Measurements from ENCODE around the gene KRTCAP2. TPM values are rescaled to one million over a fixed set of nuclear protein-coding genes. Genes with fewer than 3 reads are reported as not detected.
A peak's percentile ranks its signal among the peaks of the same experiment; 100 is the strongest.

Gene KRTCAP2
- total and polyA plus RNA-seq, 10 of the 15 experiments (the other 5 are each of a cell fraction or from before 2014, with no cell fraction given): 61.3 to 238 (median 141) TPM

GRCh38 chr1:155127967-155128754 lies 44.9 kb downstream of the KRTCAP2 start:
- in situ Hi-C loops (cut with MboI): no loop called here
- RAD21 ChIA-PET (ENCODE audit: unreplicated experiment): interaction anchor here (0.9 to 1.1 kb wide), 3 partner anchors 41 to 45 kb away, joined by 3 to 5 read pairs (median 4); partner anchors contain the start of gene KRTCAP2
- BruUV-seq (replicated peaks): no TSS peak

More at GRCh38 chr1:155127967-155128754, 44.9 kb downstream of the KRTCAP2 start:
- no peaks in the 10 kb centered on the region for H3K36me3 ChIP-seq (ENCODE audit: control insufficient read depth in 2 of 2, insufficient read depth in 2 of 2, low read length in 1 of 2)
- FAIRE-seq (no peak), ATAC-seq (peak; percentile 8), DNase-seq (ENCODE audit: low read depth, low spot score) (no peak)
- no peak overlapping the region for H3K27ac ChIP-seq (ENCODE audit: control insufficient read depth, insufficient read depth)
- H3K27me3 ChIP-seq (replicated peaks in 1 of 2; ENCODE audit: control insufficient read depth in 2 of 2, insufficient read depth in 2 of 2, low read length in 1 of 2): peaks cover 14 to 24% of the 10 kb centered on the region in 2 experiments
- H3K4me2 ChIP-seq (ENCODE audit: control insufficient read depth, insufficient read depth): peak overlapping the region; percentile 75
- peaks cover 14% of the 10 kb centered on the region for H3K4me1 ChIP-seq (ENCODE audit: control insufficient read depth, insufficient read depth, low read length)
- H3K9me3 ChIP-seq (replicated peaks; ENCODE audit: control insufficient read depth, insufficient read depth, low read length): no peaks in the 10 kb centered on the region
- POLR2A ChIA-PET: interaction anchor here (0.7 kb wide), 1 partner anchor 79 kb away, joined by 4 read pairs; no protein-coding TSS in a partner anchor
- H4K20me1 ChIP-seq (ENCODE audit: control insufficient read depth, insufficient read depth): no peaks in the 10 kb centered on the region
- H3K4me3 ChIP-seq: peak overlapping the region; percentile 34; the same call in 1 of the 2 replicates
- WGBS (ENCODE audit: insufficient coverage, insufficient replicate concordance, low lambda C conversion rate, missing lambda C conversion rate): 10% methylated on average over 15 of the region's 17 CpGs
- SMC1A ChIA-PET (ENCODE audit: uncharacterized antibody, unreplicated experiment): no interaction called here
- peak in 1 of 2 experiments; percentile 15; a peak in 1 of 4 replicates for TF ChIP-seq BHLHE40 (IDR thresholded peaks at IDR 0.05; ENCODE audit: borderline replicate concordance in 1 of 2, low read depth in 2 of 2, low read length in 1 of 2)
- no peak for TF ChIP-seq SIX5 (IDR thresholded peaks at IDR 0.05; ENCODE audit: low read depth, low read length, severe bottlenecking)
- TF ChIP-seq LARP7 (IDR thresholded peaks at IDR 0.05): peak; percentile 17; the same call in 1 of the 2 replicates
- TF ChIP-seq BMI1 (IDR thresholded peaks at IDR 0.05; ENCODE audit: borderline replicate concordance): no peak
- no peak for TF ChIP-seq E2F4 (IDR thresholded peaks at IDR 0.05; ENCODE audit: low read depth, low read length)
- TF ChIP-seq, protein P1, sequence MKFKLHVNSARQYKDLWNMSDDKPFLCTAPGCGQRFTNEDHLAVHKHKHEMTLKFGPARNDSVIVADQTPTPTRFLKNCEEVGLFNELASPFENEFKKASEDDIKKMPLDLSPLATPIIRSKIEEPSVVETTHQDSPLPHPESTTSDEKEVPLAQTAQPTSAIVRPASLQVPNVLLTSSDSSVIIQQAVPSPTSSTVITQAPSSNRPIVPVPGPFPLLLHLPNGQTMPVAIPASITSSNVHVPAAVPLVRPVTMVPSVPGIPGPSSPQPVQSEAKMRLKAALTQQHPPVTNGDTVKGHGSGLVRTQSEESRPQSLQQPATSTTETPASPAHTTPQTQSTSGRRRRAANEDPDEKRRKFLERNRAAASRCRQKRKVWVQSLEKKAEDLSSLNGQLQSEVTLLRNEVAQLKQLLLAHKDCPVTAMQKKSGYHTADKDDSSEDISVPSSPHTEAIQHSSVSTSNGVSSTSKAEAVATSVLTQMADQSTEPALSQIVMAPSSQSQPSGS (IDR thresholded peaks at IDR 0.05; ENCODE audit: low read length): no peak
- no peak for TF ChIP-seq MXI1 (IDR thresholded peaks at IDR 0.05; ENCODE audit: low read depth, low read length)
- intact Hi-C loops (cut with micrococcal nuclease; ENCODE audit: unreplicated experiment): no loop called here
- CTCF ChIA-PET: interaction anchor here (0.6 to 1.2 kb wide), 7 partner anchors 9 to 123 kb away, joined by 3 to 4 read pairs (median 3); partner anchors contain the start of gene KRTCAP2
- no peak overlapping the region for H2AFZ ChIP-seq (ENCODE audit: control insufficient read depth, low read depth, low read length)
- H3K9ac ChIP-seq (ENCODE audit: control insufficient read depth, insufficient read depth, low read length): peak overlapping the region; percentile 38; the same call in 1 of the 2 replicates
- no peaks in the 10 kb centered on the region for H3K79me2 ChIP-seq (ENCODE audit: control insufficient read depth, insufficient read depth, low read length)

Data from GM12878 (cell line).